HepG2 (cell line): ENCODE data around the gene SHROOM1. TPM values are rescaled to one million over a fixed set of nuclear protein-coding genes. Genes with fewer than 3 reads are reported as not detected.

Experiments used
- ATRX ChIP-seq: sonication (generic); formaldehyde crosslinking; IDR thresholded peaks from 2 replicates; pipeline ENCODE4 v1.4.0; 2020; ENCODE audit warnings: missing genetic modification reagents, borderline replicate concordance
- CEBPG ChIP-seq: IDR thresholded peaks from 2 replicates; pipeline ENCODE4 v1.6.1; 2016
- CENPT ChIP-seq: sonication (generic); formaldehyde crosslinking; IDR thresholded peaks from 2 replicates; pipeline ENCODE4 v1.8.0; 2022; ENCODE audit warnings: low read depth, mild to moderate bottlenecking, moderate library complexity, missing genetic modification reagents
- HOXA3 ChIP-seq: sonication (generic); formaldehyde crosslinking; IDR thresholded peaks from 2 replicates; pipeline ENCODE4 v1.5.0; 2020; ENCODE audit warnings: missing genetic modification reagents
- KDM4B ChIP-seq: sonication (generic); formaldehyde crosslinking; IDR thresholded peaks from 2 replicates; pipeline ENCODE4 v1.4.0; 2020; ENCODE audit warnings: missing genetic modification reagents
- MAFK ChIP-seq, 2 experiments: IDR thresholded peaks in 1 of 2; conservative IDR thresholded peaks in 1 of 2; 2 replicates each; pipeline ENCODE4 v1.6.1; 2011; ENCODE audit warnings: improper control_type of control experiment in 2 of 2, low read length in 2 of 2
- NFIC ChIP-seq: IDR thresholded peaks from 2 replicates; pipeline ENCODE4 v1.6.1; 2012; ENCODE audit warnings: mild to moderate bottlenecking, low read length, inconsistent platforms
- PRPF4 ChIP-seq: fragments of 200-400 bp; formaldehyde crosslinking; IDR thresholded peaks from 2 replicates; pipeline ENCODE4 v1.6.1; 2016; ENCODE audit warnings: low read length, low read depth; ENCODE audit not compliant: poor library complexity, severe bottlenecking
- SOX13 ChIP-seq, 3 experiments: fragments of 450-650 bp in 1 of 3; sonication (generic) in 1 of 3; formaldehyde crosslinking in 1 of 3; IDR thresholded peaks in 2 of 3; conservative IDR thresholded peaks in 1 of 3; 2 replicates each; pipeline versions ENCODE4 v1.5.0 to v1.6.1; 2016 to 2020; ENCODE audit warnings: antibody characterized with exemption in 1 of 3, mild to moderate bottlenecking in 1 of 3, missing compliant biosample characterization in 1 of 3, missing genetic modification reagents in 1 of 3, moderate library complexity in 1 of 3
- TBX3 ChIP-seq: fragments of 450-650 bp; IDR thresholded peaks from 2 replicates; pipeline ENCODE4 v1.6.1; 2017; ENCODE audit warnings: antibody characterized with exemption, mild to moderate bottlenecking, inconsistent platforms, borderline replicate concordance
- ZFP82 ChIP-seq: sonication (generic); formaldehyde crosslinking; IDR thresholded peaks from 2 replicates; pipeline ENCODE4 v1.5.1; 2020; ENCODE audit warnings: mild to moderate bottlenecking, missing genetic modification reagents, borderline replicate concordance
- ZKSCAN8 ChIP-seq: IDR thresholded peaks from 2 replicates; pipeline ENCODE4 v1.6.1; 2016; ENCODE audit warnings: borderline replicate concordance, missing genetic modification reagents, missing compliant biosample characterization
- ZNF432 ChIP-seq: sonication (generic); formaldehyde crosslinking; IDR thresholded peaks from 2 replicates; pipeline ENCODE4 v1.5.0; 2020; ENCODE audit warnings: missing genetic modification reagents, mild to moderate bottlenecking, borderline replicate concordance
- ZNF605 ChIP-seq: sonication (generic); formaldehyde crosslinking; IDR thresholded peaks from 2 replicates; pipeline ENCODE4 v1.8.0; 2022; ENCODE audit warnings: mild to moderate bottlenecking, missing genetic modification reagents
- ZNF75D ChIP-seq: sonication (generic); formaldehyde crosslinking; IDR thresholded peaks from 2 replicates; pipeline ENCODE4 v1.8.1; 2023; ENCODE audit warnings: missing genetic modification reagents, mild to moderate bottlenecking, borderline replicate concordance
- polyA plus RNA-seq, 8 experiments: library from polyadenylated mRNA; depleted of rRNA in 3 of 8; stranded (reverse) in 7 of 8; unstranded in 1 of 8; fragments of >200 nt; fragmentation: Illumina TruSeq in 4 of 8; extraction: Trizol in 4 of 8; gene quantifications; 2 replicates each; pipeline versions ENCODE4 v1.2.1 to v1.2.3, GENCODE V29; 2011 to 2016; ENCODE audit warnings: low read depth in 4 of 8, missing spikeins in 1 of 8, mixed read lengths in 1 of 8; ENCODE audit not compliant: insufficient read depth in 1 of 8
- total RNA-seq, 5 experiments: library from RNA; depleted of rRNA; stranded (reverse); fragments of >200 nt; fragmentation: Illumina TruSeq; extraction: Trizol; gene quantifications; 2 replicates each; pipeline ENCODE4 v1.2.3, GENCODE V29; 2016; ENCODE audit warnings: low read depth in 1 of 5
- TF ChIP-seq, protein P1 (sequence below): sonication (generic); formaldehyde crosslinking; IDR thresholded peaks from 2 replicates; pipeline ENCODE4 v1.9.0; 2022; ENCODE audit warnings: missing genetic modification reagents, mild to moderate bottlenecking, borderline replicate concordance
- TF ChIP-seq, protein P2 (sequence below), 2 experiments: fragments of 450-650 bp in 1 of 2; sonication (generic) in 1 of 2; formaldehyde crosslinking in 1 of 2; IDR thresholded peaks; 2 replicates each; pipeline versions ENCODE4 v1.6.1 to v1.8.0; 2016 to 2022; ENCODE audit warnings: antibody characterized with exemption in 1 of 2, mild to moderate bottlenecking in 1 of 2, missing genetic modification reagents in 1 of 2

The SHROOM1 gene
- total and polyA plus RNA-seq, 2 of the 13 experiments (the other 11 are each of a cell fraction or from before 2014, with no cell fraction given) = 18.2 to 25.7 TPM

DNA sequence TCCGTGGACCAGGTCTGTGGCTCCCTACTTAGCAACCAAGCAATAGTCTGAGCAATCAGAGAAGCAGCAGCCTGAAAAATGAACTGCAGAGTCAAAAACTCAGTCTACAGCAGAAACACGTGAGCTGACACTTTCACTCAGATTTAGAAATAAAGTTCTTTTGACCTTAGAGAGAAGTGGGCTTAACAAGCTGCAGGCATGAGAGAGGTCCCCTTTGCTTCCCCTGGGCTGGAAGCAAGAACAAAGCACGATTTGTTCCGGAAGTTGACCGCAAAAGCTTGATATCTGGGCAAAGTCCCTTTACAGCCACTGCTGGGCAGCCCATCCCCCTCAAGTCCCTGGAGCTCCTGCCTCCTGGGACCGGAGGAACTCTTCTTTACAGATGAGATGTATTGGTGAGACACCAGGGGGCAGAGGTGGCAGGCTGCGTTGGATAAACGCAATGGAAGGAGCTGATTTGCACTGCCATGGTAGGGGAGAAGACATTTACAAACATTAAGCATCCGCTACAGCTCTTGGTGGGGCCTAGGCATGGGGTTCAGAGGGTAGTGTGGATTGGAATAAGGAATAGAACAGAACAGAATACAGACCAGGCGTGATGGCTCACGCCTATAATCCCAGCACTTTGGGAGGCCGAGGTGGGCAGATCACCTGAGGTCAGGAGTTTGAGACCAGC is 23.1 kb downstream of the SHROOM1 start (continued):
- no peak; the same call in 1 of the 2 replicates for TF ChIP-seq SOX13 (IDR thresholded peaks at IDR 0.05)
- peak in 1 of 2 experiments; percentile 92; a peak in 2 of 4 replicates for TF ChIP-seq SOX13 (CRISPR knock-in tag; conservative IDR thresholded peaks at IDR 0.05 in 1 of 2, IDR thresholded peaks at IDR 0.05 in 1 of 2)
- TF ChIP-seq CEBPG (CRISPR knock-in tag) = peak; percentile 65
- TF ChIP-seq ZKSCAN8 (CRISPR knock-in tag) = peak; percentile 87
- TF ChIP-seq, protein P1, sequence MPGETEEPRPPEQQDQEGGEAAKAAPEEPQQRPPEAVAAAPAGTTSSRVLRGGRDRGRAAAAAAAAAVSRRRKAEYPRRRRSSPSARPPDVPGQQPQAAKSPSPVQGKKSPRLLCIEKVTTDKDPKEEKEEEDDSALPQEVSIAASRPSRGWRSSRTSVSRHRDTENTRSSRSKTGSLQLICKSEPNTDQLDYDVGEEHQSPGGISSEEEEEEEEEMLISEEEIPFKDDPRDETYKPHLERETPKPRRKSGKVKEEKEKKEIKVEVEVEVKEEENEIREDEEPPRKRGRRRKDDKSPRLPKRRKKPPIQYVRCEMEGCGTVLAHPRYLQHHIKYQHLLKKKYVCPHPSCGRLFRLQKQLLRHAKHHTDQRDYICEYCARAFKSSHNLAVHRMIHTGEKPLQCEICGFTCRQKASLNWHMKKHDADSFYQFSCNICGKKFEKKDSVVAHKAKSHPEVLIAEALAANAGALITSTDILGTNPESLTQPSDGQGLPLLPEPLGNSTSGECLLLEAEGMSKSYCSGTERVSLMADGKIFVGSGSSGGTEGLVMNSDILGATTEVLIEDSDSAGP = peak; percentile 79
- no peak for TF ChIP-seq ZNF75D
- TF ChIP-seq TBX3 = peak; percentile 59; the same call in 1 of the 2 replicates
- TF ChIP-seq HOXA3 (CRISPR knock-in tag) = peak; percentile 87
- TF ChIP-seq, protein P2, sequence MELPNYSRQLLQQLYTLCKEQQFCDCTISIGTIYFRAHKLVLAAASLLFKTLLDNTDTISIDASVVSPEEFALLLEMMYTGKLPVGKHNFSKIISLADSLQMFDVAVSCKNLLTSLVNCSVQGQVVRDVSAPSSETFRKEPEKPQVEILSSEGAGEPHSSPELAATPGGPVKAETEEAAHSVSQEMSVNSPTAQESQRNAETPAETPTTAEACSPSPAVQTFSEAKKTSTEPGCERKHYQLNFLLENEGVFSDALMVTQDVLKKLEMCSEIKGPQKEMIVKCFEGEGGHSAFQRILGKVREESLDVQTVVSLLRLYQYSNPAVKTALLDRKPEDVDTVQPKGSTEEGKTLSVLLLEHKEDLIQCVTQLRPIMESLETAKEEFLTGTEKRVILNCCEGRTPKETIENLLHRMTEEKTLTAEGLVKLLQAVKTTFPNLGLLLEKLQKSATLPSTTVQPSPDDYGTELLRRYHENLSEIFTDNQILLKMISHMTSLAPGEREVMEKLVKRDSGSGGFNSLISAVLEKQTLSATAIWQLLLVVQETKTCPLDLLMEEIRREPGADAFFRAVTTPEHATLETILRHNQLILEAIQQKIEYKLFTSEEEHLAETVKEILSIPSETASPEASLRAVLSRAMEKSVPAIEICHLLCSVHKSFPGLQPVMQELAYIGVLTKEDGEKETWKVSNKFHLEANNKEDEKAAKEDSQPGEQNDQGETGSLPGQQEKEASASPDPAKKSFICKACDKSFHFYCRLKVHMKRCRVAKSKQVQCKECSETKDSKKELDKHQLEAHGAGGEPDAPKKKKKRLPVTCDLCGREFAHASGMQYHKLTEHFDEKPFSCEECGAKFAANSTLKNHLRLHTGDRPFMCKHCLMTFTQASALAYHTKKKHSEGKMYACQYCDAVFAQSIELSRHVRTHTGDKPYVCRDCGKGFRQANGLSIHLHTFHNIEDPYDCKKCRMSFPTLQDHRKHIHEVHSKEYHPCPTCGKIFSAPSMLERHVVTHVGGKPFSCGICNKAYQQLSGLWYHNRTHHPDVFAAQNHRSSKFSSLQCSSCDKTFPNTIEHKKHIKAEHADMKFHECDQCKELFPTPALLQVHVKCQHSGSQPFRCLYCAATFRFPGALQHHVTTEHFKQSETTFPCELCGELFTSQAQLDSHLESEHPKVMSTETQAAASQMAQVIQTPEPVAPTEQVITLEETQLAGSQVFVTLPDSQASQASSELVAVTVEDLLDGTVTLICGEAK (IDR thresholded peaks at IDR 0.05) = no peak
- TF ChIP-seq, protein P2 (CRISPR knock-in tag; IDR thresholded peaks at IDR 0.05) = peak; percentile 86
- no peak for TF ChIP-seq ATRX (CRISPR knock-in tag)
- no peak for TF ChIP-seq KDM4B (CRISPR knock-in tag)
- no peak for TF ChIP-seq MAFK (conservative IDR thresholded peaks at IDR 0.05 in 1 of 2, IDR thresholded peaks at IDR 0.05 in 1 of 2; ENCODE audit: low read length in 2 of 2)
- TF ChIP-seq ZNF432 (CRISPR knock-in tag) = no peak
- no peak for TF ChIP-seq ZFP82
- TF ChIP-seq PRPF4 = peak; percentile 99
- no peak for TF ChIP-seq CENPT (CRISPR knock-in tag)
- peak; percentile 52 for TF ChIP-seq NFIC
- peak; percentile 94 for TF ChIP-seq ZNF605 (CRISPR knock-in tag)
